ENCODE data around the gene PPP3CA.

PPP3CA gene

GRCh38 chr4:101122019-101122418 is 225.3 kb downstream of the PPP3CA start:
- Histone ChIP-seq H3K27ac (no peak overlapping the region), H3K4me1 (peaks cover 0 to 18% (median 2%) of the 10 kb centered on the region in 4 donors), H3K9me3 (no peaks in the 10 kb centered on the region), H3K36me3 (no peaks in the 10 kb centered on the region), H3K4me3 (no peak overlapping the region), H3K27me3 (no peaks in the 10 kb centered on the region)
- no peak for DNase-seq
- no peak for TF ChIP-seq CTCF (IDR thresholded peaks at IDR 0.05)
- intact Hi-C loops (cut with DNase I; ENCODE audit: low total_unique reads) = no loop called here

- H3K4me3 ChIP-seq = no peak overlapping the region
- H3K36me3 ChIP-seq = no peaks in the 10 kb centered on the region
- no peaks in the 10 kb centered on the region for H3K9me3 ChIP-seq
- H3K4me1 ChIP-seq = peaks cover 0 to 6% (median 0%) of the 10 kb centered on the region in 4 donors
- no peak for DNase-seq
- intact Hi-C loops (cut with DNase I; ENCODE audit: low total_unique reads) = no loop called here
- TF ChIP-seq CTCF (IDR thresholded peaks at IDR 0.05) = no peak
- H3K27me3 ChIP-seq = no peaks in the 10 kb centered on the region
- no peak overlapping the region for H3K27ac ChIP-seq
Measured at GRCh38 chr4:101119141-101119540, 228.2 kb downstream of the PPP3CA start.

DNA sequence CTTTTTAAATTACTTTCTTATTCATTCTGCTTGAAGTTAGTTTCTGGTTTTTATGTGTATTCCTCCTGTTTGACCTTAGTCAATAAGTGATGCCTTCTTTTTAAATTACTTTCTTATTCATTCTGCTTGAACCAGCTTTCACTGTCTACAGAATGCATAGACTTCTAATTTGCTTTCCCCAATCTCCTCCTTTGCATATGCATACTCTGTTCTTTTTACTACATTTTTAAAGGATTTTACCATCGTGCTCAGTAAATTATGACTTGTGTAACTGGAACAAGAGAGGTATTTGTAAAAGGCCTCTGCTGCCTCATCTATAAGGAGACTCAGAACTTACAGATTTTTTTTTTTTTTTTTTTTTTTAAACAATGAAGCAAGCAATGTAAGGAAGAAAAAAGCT is 228.7 kb downstream of the PPP3CA start:
- H3K27ac ChIP-seq = no peak overlapping the region
- no peaks in the 10 kb centered on the region for H3K36me3 ChIP-seq

DNA sequence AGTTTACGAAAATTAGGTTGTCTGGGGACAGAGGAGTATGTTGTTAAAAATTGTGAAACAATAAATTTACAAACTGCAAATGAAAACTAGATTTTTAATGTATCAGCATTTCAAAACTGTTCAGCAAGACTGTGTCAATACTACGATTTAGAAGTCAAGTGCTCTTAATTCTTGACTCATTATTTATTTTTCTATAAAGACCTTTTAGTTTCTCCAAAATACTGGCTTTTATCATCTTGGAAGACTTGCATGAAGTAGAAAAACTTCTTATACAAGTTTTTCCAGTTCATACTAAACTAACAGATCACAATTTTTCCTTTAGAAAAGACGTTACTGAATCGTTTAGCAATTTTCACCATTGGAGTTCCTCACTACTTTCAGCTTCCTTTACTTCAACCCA is 231.4 kb downstream of the PPP3CA start:
- H3K27ac ChIP-seq = no peak overlapping the region
- intact Hi-C loops (cut with DNase I; ENCODE audit: low total_unique reads) = loop anchor here (2.0 kb wide), 1 partner anchor 73 kb away; no protein-coding TSS in a partner anchor
- no peaks in the 10 kb centered on the region for H3K36me3 ChIP-seq
- no peak overlapping the region for H3K4me3 ChIP-seq
- H3K9me3 ChIP-seq = no peaks in the 10 kb centered on the region
- H3K4me1 ChIP-seq = peaks cover 0 to 6% (median 0%) of the 10 kb centered on the region in 4 donors
- no peak for TF ChIP-seq CTCF (IDR thresholded peaks at IDR 0.05)
- no peaks in the 10 kb centered on the region for H3K27me3 ChIP-seq
- no peak for DNase-seq

More for the DNA sequence above, 228.7 kb downstream of the PPP3CA start:
- DNase-seq = no peak
- TF ChIP-seq CTCF (IDR thresholded peaks at IDR 0.05) = no peak
- intact Hi-C loops (cut with DNase I; ENCODE audit: low total_unique reads) = no loop called here
- H3K4me1 ChIP-seq = peaks cover 0 to 6% (median 0%) of the 10 kb centered on the region in 4 donors
- no peak overlapping the region for H3K4me3 ChIP-seq
- H3K27me3 ChIP-seq = no peaks in the 10 kb centered on the region
- no peaks in the 10 kb centered on the region for H3K9me3 ChIP-seq

DNA sequence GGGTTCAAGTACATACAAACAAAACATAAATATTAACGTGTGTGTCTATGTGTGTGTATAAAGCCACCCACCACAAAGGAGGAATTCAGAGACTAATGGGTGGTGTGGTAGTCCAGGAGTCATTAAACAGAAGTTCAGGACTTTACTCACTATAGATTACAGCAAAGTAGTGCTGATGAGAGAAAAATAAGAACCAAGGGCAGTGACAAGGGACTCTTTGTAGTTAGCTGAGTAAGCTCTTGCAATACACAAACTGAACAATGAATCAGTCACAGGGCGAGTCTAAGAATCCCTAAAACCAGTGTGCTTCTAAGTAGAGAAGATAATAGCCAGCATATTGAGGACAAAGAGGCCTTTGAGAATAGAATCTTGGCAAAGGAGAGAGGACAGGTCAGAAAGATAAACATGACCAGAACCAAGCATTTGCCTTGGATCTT is 232.4 kb downstream of the PPP3CA start:
- Histone ChIP-seq H3K27me3 (no peaks in the 10 kb centered on the region), H3K4me1 (peaks cover 0 to 8% (median 0%) of the 10 kb centered on the region in 4 donors), H3K36me3 (no peaks in the 10 kb centered on the region), H3K27ac (no peak overlapping the region), H3K4me3 (no peak overlapping the region), H3K9me3 (no peaks in the 10 kb centered on the region)
- no peak for TF ChIP-seq CTCF (IDR thresholded peaks at IDR 0.05)
- intact Hi-C loops (cut with DNase I; ENCODE audit: low total_unique reads) = loop anchor here (2.0 kb wide), 1 partner anchor 74 kb away; no protein-coding TSS in a partner anchor
- no peak for DNase-seq

Data from tibial artery (tissue), 4 donors.